Cerebellar nuclear complex (tissue), 1 donor: ENCODE data around the gene PTGER4.
"Not testable (repeated sequence)": the region's sequence is repeated elsewhere in the genome, so short reads cannot be mapped to it uniquely, and the experiment has no call there.

ENCODE experiments used
- DNase-seq, 2 experiments: peaks; one replicate each; lab custom pipeline; 2025; lab: John Stamatoyannopoulos, UW

Gene PTGER4

GRCh38 chr5:40689438-40689837 lies 9.7 kb downstream of the PTGER4 start:
- DNase-seq = no peak

GRCh38 chr5:40690267-40690666 lies 10.6 kb downstream of the PTGER4 start:
- no peak for DNase-seq

GRCh38 chr5:40691894-40692293 lies 12.2 kb downstream of the PTGER4 start:
- no peak for DNase-seq

DNA sequence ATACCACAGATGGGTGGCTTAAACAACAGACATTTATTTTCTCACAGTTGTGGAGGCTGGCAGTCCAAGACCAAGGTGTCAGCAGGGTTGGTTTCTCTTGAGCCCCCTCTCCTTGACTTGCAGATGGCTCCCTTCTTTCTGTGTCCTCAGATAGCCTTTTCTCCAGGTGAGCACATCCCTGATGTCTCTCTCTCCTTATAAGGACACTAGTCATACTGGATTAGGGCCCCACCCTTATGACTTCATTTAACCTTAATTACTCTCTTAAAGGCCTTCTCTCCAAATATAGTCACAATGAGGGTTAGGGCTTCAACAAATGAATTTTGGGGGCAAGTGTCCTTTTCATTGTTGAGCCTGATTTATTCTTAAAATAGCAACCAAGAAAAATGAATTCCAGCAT lies 14.7 kb downstream of the PTGER4 start:
- no peak for DNase-seq

- no peak for DNase-seq
Observed at GRCh38 chr5:40700116-40700782, 20.5 kb downstream of the PTGER4 start.

GRCh38 chr5:40702027-40702426 lies 22.3 kb downstream of the PTGER4 start:
- not testable (repeated sequence) for DNase-seq

GRCh38 chr5:40705484-40705883 lies 25.8 kb downstream of the PTGER4 start:
- not testable (repeated sequence) for DNase-seq

GRCh38 chr5:40710575-40710974 lies 30.9 kb downstream of the PTGER4 start:
- not testable (repeated sequence) for DNase-seq

DNA sequence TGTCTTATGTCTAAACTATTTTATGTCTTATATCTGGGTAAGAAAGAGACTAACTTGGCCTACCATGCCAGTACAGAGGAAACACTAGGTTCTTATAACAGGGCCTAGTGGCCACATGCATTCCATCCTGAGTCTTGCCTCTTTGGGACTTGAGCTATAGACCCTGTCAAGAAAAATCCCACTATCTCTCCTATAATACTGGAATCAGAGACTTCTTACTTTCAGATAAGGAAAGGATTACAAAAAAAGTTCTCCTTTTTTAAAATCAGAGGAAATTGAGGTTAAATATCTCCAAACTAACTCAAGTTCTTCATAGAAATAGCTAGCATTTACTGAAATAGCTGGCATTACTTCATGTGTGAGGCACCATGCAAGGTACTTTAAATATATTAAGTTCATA lies 34.3 kb downstream of the PTGER4 start:
- DNase-seq = no peak

- no peak for DNase-seq
Observed at GRCh38 chr5:40716000-40716399, 36.3 kb downstream of the PTGER4 start.

GRCh38 chr5:40716590-40716989 lies 36.9 kb downstream of the PTGER4 start:
- DNase-seq = no peak

DNA sequence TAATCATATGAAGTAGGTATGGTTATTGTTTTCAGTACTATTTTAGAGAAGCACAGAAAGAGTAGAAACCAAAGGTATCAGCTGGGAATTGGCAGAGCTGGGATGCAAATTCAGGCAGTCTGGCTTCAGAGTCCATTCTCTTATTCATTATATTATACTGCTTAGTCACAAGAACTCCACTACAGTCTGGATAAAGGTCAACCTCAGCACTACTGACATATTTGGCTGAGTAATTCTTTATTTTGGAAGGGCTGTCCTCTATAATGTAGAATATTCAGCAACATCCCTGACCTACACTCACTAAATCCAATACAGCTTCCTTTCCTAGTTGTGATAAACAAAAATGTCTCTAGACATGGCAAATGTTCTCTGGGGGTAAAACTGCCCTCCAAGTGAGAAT lies 37.6 kb downstream of the PTGER4 start:
- DNase-seq = no peak

DNA sequence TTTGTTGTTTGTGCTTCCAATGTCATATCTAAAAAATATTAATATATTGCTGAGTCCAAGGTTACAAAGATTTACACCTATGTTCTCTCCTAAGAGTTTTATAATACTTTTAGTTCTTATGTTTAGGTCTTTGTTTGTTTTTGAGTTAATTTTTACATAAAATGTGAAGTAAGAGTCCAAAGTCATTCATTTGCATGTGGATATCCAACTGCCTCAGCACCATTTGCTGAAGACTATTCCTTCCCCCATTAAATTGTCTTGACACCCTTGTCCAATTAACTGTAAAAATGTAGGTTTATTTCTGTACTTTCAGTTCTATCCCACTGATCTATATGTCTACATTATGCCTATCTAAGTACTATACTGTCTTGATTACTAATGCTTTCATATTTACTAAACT lies 40.4 kb downstream of the PTGER4 start:
- no peak for DNase-seq

- DNase-seq = not testable (repeated sequence)
Observed at GRCh38 chr5:40722497-40722911, 42.8 kb downstream of the PTGER4 start.

DNA sequence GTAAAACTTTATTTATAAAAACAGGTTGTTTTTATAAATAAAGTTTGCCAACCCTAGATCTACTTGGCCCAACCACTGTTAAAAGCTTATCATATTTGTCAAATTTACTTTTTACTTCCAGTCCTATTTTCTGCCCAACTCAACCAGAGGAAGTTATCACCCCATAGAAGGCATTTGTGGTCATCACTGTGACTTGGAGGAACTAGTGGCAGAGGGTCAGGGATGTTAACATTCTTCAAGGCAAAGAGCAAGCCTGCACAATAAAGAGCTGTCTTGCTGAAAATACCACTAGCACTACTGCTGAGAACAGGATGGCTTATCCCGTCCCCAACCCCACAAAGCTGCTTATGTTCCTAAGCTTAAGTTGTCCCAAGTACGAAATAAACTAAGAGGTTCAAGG lies 53.7 kb downstream of the PTGER4 start:
- no peak for DNase-seq

GRCh38 chr5:40733879-40734563 lies 54.3 kb downstream of the PTGER4 start:
- no peak for DNase-seq

DNA sequence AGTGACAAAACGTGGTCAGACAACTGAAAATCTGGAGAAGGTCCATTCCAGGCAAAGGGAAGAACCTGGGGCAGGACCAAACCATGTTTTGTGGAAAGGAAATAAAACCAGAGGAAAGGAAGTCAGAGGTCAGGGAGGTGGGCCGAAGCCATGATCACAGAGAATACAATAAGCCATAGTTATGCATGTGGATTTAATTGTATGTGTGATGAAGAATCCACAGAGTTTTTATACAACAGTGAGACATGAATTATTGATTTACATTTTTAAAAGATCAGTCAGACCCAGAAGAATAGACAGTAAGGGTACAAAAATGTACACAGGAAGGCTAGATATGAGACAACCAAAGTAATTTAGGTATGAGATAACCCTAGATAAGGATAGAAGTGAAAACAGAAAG lies 55.3 kb downstream of the PTGER4 start:
- DNase-seq = no peak

- no peak for DNase-seq
Observed at GRCh38 chr5:40735609-40736008, 55.9 kb downstream of the PTGER4 start.

DNA sequence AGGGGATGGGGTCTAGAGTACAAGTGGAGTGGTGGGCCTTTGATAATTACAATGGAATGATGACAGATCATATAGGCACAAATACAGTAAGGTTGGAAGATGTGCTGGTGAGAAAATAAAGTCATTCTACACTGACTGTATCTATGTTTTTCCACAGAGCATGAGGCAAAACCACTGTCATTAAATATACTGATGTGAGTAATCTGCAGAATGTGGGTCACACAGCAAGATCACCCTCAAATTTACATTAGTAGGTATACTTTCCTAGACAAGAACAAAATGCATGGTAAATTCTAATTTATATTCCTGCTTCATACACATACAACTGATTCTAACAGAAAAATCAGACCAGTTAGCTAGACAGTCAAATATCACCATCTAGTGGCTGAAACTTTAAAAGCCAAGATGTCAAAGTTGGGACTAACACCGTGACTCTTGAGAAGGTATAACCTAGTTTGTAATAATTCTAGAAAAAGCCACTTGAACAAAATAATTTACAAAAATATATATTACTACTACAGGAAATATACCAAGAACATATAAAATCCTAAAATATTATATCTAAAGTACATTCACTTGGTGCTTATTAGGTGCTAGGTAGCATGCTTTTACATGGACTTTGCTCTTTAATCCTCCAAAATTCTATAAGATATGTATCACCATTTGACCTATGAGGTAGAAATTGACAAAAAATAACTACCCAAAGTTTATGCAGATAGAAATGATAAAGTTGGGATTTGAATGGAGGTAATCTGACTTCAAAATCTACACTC lies 56.6 kb downstream of the PTGER4 start:
- no peak for DNase-seq

- no peak for DNase-seq
Observed at GRCh38 chr5:40738502-40738901, 58.8 kb downstream of the PTGER4 start.
